ENCODE data around the gene KDM2B.

DNA sequence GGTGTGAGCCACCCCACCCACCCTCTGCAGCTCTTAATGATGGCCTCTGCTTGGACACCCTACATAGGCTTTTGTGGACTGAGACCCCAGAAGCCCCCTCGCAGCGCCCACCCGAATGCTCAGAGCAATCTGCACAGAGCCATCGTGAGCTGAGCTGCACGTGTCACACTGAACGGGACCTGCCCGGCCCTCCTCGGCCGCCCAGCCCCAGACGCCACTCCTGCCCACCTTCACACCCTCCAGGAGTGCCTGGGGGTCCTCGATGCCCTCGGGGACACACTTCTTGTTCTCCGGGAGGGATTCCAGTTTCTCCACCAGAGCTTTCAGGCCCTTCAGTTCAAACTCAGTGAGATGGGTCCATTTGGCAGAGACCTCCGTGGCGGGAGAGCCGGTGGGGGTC lies 71.5 kb downstream of the KDM2B start:
- TF ChIP-seq, protein P1, sequence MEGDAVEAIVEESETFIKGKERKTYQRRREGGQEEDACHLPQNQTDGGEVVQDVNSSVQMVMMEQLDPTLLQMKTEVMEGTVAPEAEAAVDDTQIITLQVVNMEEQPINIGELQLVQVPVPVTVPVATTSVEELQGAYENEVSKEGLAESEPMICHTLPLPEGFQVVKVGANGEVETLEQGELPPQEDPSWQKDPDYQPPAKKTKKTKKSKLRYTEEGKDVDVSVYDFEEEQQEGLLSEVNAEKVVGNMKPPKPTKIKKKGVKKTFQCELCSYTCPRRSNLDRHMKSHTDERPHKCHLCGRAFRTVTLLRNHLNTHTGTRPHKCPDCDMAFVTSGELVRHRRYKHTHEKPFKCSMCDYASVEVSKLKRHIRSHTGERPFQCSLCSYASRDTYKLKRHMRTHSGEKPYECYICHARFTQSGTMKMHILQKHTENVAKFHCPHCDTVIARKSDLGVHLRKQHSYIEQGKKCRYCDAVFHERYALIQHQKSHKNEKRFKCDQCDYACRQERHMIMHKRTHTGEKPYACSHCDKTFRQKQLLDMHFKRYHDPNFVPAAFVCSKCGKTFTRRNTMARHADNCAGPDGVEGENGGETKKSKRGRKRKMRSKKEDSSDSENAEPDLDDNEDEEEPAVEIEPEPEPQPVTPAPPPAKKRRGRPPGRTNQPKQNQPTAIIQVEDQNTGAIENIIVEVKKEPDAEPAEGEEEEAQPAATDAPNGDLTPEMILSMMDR (IDR thresholded peaks at IDR 0.05; ENCODE audit: borderline replicate concordance, extremely low read depth, low read length, poor library complexity, severe bottlenecking) = no peak
- TF ChIP-seq EZH2 (IDR thresholded peaks at IDR 0.05; ENCODE audit: borderline replicate concordance, low read depth, low read length, severe bottlenecking) = no peak
